ENCODE results near the gene NME8. TPM values are rescaled to one million over a fixed set of nuclear protein-coding genes. Genes with fewer than 3 reads are reported as not detected.

The NME8 gene
- total RNA-seq, 2 experiments from 2014 or later: not detected

DNA sequence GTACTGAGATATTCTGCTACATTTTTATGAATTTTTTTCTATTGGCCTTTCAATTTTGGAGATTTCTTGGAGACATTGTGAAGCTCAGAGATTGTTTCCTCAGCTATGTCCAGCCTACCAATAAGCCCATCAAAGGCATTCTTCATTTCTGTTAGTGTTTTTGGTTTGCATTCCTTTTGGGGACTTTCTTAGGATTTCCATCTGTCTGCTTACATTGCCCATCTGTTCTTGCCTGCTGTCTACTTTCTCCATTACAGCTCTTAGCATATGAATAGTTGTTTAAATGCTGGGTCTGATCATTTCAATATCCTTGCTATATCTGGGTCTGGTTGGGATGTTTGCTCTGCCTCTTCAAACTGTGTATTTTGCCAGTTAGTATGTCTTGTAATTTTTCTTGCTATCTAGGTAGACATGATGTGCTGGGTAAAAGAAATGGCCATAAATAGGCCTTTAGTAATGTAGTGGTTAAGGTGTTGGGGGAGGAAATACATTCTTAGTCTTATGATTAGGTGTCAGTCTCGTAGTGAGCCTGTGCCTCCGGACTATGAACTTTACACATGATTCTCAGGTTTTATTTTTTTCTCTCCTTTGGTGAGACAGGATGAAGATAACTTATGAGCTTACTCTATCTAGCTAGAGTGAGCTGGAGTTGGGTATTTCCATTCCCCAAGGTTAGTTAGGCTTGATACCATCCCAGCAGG lies 32.6 kb upstream of the NME8 start:
- CTCF ChIA-PET (ENCODE audit: unreplicated experiment): no interaction called here
- TF ChIP-seq, protein P1, sequence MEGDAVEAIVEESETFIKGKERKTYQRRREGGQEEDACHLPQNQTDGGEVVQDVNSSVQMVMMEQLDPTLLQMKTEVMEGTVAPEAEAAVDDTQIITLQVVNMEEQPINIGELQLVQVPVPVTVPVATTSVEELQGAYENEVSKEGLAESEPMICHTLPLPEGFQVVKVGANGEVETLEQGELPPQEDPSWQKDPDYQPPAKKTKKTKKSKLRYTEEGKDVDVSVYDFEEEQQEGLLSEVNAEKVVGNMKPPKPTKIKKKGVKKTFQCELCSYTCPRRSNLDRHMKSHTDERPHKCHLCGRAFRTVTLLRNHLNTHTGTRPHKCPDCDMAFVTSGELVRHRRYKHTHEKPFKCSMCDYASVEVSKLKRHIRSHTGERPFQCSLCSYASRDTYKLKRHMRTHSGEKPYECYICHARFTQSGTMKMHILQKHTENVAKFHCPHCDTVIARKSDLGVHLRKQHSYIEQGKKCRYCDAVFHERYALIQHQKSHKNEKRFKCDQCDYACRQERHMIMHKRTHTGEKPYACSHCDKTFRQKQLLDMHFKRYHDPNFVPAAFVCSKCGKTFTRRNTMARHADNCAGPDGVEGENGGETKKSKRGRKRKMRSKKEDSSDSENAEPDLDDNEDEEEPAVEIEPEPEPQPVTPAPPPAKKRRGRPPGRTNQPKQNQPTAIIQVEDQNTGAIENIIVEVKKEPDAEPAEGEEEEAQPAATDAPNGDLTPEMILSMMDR (conservative IDR thresholded peaks at IDR 0.05; ENCODE audit: low read length): no peak
- no peak for TF ChIP-seq EZH2phosphoT487 (IDR thresholded peaks at IDR 0.05; ENCODE audit: borderline replicate concordance, low read depth, low read length)

GRCh38 chr7:37816922-37817590 lies 31.3 kb upstream of the NME8 start:
- intact Hi-C loops (cut with micrococcal nuclease; ENCODE audit: unreplicated experiment): no loop called here
- no peak for DNase-seq (ENCODE audit: low spot score)
- CTCF ChIA-PET (ENCODE audit: unreplicated experiment): no interaction called here
- TF ChIP-seq EZH2phosphoT487 (IDR thresholded peaks at IDR 0.05; ENCODE audit: borderline replicate concordance, low read depth, low read length): no peak
- TF ChIP-seq, protein P1 (conservative IDR thresholded peaks at IDR 0.05; ENCODE audit: low read length): no peak
- no peak overlapping the region for H3K4me2 ChIP-seq (ENCODE audit: low read length)
- H3K4me1 ChIP-seq (ENCODE audit: insufficient read depth, low read length, poor library complexity, severe bottlenecking): no peaks in the 10 kb centered on the region
- no peaks in the 10 kb centered on the region for H4K20me1 ChIP-seq (ENCODE audit: insufficient read depth, low read length)
- H3K4me3 ChIP-seq (ENCODE audit: low read depth, low read length, poor library complexity, severe bottlenecking): no peak overlapping the region
- H3K27ac ChIP-seq (ENCODE audit: low read depth, low read length, poor library complexity, severe bottlenecking): no peak overlapping the region
- no peaks in the 10 kb centered on the region for H3K79me2 ChIP-seq (ENCODE audit: insufficient read depth, low read depth, low read length)
- no peaks in the 10 kb centered on the region for H3K9me2 ChIP-seq (ENCODE audit: insufficient read depth, low read length)
- POLR2A ChIA-PET: interaction anchor here (0.6 to 0.7 kb wide), 2 partner anchors 101 to 131 kb away, joined by 3 to 9 read pairs; no protein-coding TSS in a partner anchor
- H3K9me3 ChIP-seq (ENCODE audit: low read length): no peaks in the 10 kb centered on the region
- H3K36me3 ChIP-seq (ENCODE audit: insufficient read depth, low read length): no peaks in the 10 kb centered on the region
- BruUV-seq (replicated peaks): no TSS peak
- H2AFZ ChIP-seq (ENCODE audit: low read length): no peak overlapping the region

More for the DNA sequence above, 32.6 kb upstream of the NME8 start:
- BruUV-seq (replicated peaks): no TSS peak
- H3K36me3 ChIP-seq (ENCODE audit: insufficient read depth, low read length): no peaks in the 10 kb centered on the region
- POLR2A ChIA-PET: interaction anchor here (1.0 to 1.8 kb wide), 2 partner anchors 11 to 21 kb away, joined by 3 to 4 read pairs; no protein-coding TSS in a partner anchor
- no peak overlapping the region for H2AFZ ChIP-seq (ENCODE audit: low read length)
- H3K79me2 ChIP-seq (ENCODE audit: insufficient read depth, low read depth, low read length): no peaks in the 10 kb centered on the region
- no peaks in the 10 kb centered on the region for H4K20me1 ChIP-seq (ENCODE audit: insufficient read depth, low read length)
- DNase-seq (ENCODE audit: low spot score): no peak
- no peak overlapping the region for H3K4me2 ChIP-seq (ENCODE audit: low read length)
- no peak overlapping the region for H3K27ac ChIP-seq (ENCODE audit: low read depth, low read length, poor library complexity, severe bottlenecking)
- H3K4me1 ChIP-seq (ENCODE audit: insufficient read depth, low read length, poor library complexity, severe bottlenecking): no peaks in the 10 kb centered on the region
- intact Hi-C loops (cut with micrococcal nuclease; ENCODE audit: unreplicated experiment): no loop called here
- H3K9me3 ChIP-seq (ENCODE audit: low read length): no peaks in the 10 kb centered on the region
- H3K9me2 ChIP-seq (ENCODE audit: insufficient read depth, low read length): no peaks in the 10 kb centered on the region
- no peak overlapping the region for H3K4me3 ChIP-seq (ENCODE audit: low read depth, low read length, poor library complexity, severe bottlenecking)

GRCh38 chr7:37817591-37817960 lies 30.8 kb upstream of the NME8 start:
- Histone ChIP-seq H3K27ac (ENCODE audit: low read depth, low read length, poor library complexity, severe bottlenecking) (no peak overlapping the region), H3K4me1 (ENCODE audit: insufficient read depth, low read length, poor library complexity, severe bottlenecking) (no peaks in the 10 kb centered on the region), H3K79me2 (ENCODE audit: insufficient read depth, low read depth, low read length) (no peaks in the 10 kb centered on the region), H2AFZ (ENCODE audit: low read length) (no peak overlapping the region), H3K9me2 (ENCODE audit: insufficient read depth, low read length) (no peaks in the 10 kb centered on the region), H3K9me3 (ENCODE audit: low read length) (no peaks in the 10 kb centered on the region), H3K36me3 (ENCODE audit: insufficient read depth, low read length) (no peaks in the 10 kb centered on the region), H4K20me1 (ENCODE audit: insufficient read depth, low read length) (no peaks in the 10 kb centered on the region), H3K4me2 (ENCODE audit: low read length) (no peak overlapping the region), H3K4me3 (ENCODE audit: low read depth, low read length, poor library complexity, severe bottlenecking) (no peak overlapping the region)
- TF ChIP-seq EZH2phosphoT487 (IDR thresholded peaks at IDR 0.05; ENCODE audit: borderline replicate concordance, low read depth, low read length): no peak
- TF ChIP-seq, protein P1 (conservative IDR thresholded peaks at IDR 0.05; ENCODE audit: low read length): no peak
- POLR2A ChIA-PET: interaction anchor here (0.7 kb wide), 1 partner anchor 101 kb away, joined by 3 read pairs; no protein-coding TSS in a partner anchor
- CTCF ChIA-PET (ENCODE audit: unreplicated experiment): no interaction called here
- no peak for DNase-seq (ENCODE audit: low spot score)
- BruUV-seq (replicated peaks): no TSS peak
- intact Hi-C loops (cut with micrococcal nuclease; ENCODE audit: unreplicated experiment): no loop called here
